ENCODE results near the gene CXorf58.
"Not testable (repeated sequence)": the region's sequence is repeated elsewhere in the genome, so short reads cannot be mapped to it uniquely, and the experiment has no call there.

CXorf58 gene

DNA sequence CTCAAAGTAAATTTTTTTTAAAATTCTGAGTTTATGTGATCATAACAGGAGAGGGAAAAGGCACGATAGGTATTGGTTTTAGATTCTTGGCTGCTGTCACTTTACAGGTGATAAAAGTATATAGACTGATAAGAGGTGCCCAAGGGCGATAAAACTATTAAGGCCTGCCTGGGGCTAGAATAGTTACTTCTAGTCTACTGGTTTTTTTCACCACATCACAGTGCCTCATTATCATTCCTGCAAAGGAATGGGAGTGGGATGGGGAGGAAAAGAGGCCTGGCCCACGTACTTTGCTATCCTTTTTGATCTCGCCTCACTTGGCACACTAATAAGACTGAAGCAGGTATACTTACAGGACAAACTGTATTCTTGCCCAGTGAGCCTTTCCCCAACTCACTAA lies 46.6 kb downstream of the CXorf58 start:
- no peak for ATAC-seq

DNA sequence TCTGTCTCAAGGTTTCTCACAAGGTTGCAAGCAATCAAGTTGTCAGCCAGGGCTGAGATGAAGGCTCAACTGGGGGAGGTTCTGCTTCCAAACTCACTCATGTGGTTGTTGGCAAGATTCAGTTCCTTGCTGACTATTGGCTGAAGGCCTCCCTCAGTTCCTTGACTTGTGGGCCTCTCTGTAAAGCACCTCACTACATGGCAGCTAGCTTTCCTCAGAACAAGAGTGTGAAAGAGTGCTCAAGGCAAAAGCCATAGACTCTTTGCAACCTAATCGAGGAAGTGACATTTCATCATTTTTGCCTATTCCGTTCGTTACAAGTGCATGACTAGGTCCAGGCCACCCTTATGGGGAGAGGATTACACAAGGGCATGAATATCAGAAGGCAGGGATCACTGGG lies 52.0 kb downstream of the CXorf58 start:
- no peak for ATAC-seq
- TF ChIP-seq SNAI2 (CRISPR knock-in tag; IDR thresholded peaks at IDR 0.05) (no peak), CSDC2 (CRISPR knock-in tag; IDR thresholded peaks at IDR 0.05) (no peak)
- TF ChIP-seq, protein P1, sequence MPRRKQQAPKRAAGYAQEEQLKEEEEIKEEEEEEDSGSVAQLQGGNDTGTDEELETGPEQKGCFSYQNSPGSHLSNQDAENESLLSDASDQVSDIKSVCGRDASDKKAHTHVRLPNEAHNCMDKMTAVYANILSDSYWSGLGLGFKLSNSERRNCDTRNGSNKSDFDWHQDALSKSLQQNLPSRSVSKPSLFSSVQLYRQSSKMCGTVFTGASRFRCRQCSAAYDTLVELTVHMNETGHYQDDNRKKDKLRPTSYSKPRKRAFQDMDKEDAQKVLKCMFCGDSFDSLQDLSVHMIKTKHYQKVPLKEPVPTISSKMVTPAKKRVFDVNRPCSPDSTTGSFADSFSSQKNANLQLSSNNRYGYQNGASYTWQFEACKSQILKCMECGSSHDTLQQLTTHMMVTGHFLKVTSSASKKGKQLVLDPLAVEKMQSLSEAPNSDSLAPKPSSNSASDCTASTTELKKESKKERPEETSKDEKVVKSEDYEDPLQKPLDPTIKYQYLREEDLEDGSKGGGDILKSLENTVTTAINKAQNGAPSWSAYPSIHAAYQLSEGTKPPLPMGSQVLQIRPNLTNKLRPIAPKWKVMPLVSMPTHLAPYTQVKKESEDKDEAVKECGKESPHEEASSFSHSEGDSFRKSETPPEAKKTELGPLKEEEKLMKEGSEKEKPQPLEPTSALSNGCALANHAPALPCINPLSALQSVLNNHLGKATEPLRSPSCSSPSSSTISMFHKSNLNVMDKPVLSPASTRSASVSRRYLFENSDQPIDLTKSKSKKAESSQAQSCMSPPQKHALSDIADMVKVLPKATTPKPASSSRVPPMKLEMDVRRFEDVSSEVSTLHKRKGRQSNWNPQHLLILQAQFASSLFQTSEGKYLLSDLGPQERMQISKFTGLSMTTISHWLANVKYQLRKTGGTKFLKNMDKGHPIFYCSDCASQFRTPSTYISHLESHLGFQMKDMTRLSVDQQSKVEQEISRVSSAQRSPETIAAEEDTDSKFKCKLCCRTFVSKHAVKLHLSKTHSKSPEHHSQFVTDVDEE (CRISPR knock-in tag; IDR thresholded peaks at IDR 0.05): no peak

More for the DNA sequence above, 46.6 kb downstream of the CXorf58 start:
- no peak for TF ChIP-seq RARB (CRISPR knock-in tag; IDR thresholded peaks at IDR 0.05)
- no peak for TF ChIP-seq CREB5 (CRISPR knock-in tag; IDR thresholded peaks at IDR 0.05; ENCODE audit: low read depth)
- no peak for TF ChIP-seq POU6F1 (CRISPR knock-in tag; IDR thresholded peaks at IDR 0.05; ENCODE audit: borderline replicate concordance, low read depth)
- TF ChIP-seq PPARA (CRISPR knock-in tag; IDR thresholded peaks at IDR 0.05; ENCODE audit: borderline replicate concordance): no peak
- no peak for TF ChIP-seq TCF4 (CRISPR knock-in tag; IDR thresholded peaks at IDR 0.05; ENCODE audit: borderline replicate concordance)
- no peak for TF ChIP-seq ISL1 (CRISPR knock-in tag; IDR thresholded peaks at IDR 0.05)
- no peak for TF ChIP-seq ZFP3 (CRISPR knock-in tag; IDR thresholded peaks at IDR 0.05)
- TF ChIP-seq TOX (CRISPR knock-in tag; IDR thresholded peaks at IDR 0.05; ENCODE audit: borderline replicate concordance): no peak
- TF ChIP-seq GLIS3 (CRISPR knock-in tag; IDR thresholded peaks at IDR 0.05): no peak
- TF ChIP-seq, protein P1 (CRISPR knock-in tag; IDR thresholded peaks at IDR 0.05): no peak
- TF ChIP-seq PATZ1 (CRISPR knock-in tag; IDR thresholded peaks at IDR 0.05; ENCODE audit: borderline replicate concordance): no peak
- no peak for TF ChIP-seq ZC3H10 (CRISPR knock-in tag; IDR thresholded peaks at IDR 0.05)
- no peak for TF ChIP-seq ZFP30 (CRISPR knock-in tag; IDR thresholded peaks at IDR 0.05)

- TF ChIP-seq TCF4 (CRISPR knock-in tag; IDR thresholded peaks at IDR 0.05; ENCODE audit: borderline replicate concordance) (no peak), ZNF70 (CRISPR knock-in tag; IDR thresholded peaks at IDR 0.05) (no peak), BACH2 (CRISPR knock-in tag; IDR thresholded peaks at IDR 0.05; ENCODE audit: borderline replicate concordance) (no peak), ZC3H10 (CRISPR knock-in tag; IDR thresholded peaks at IDR 0.05) (no peak), ZFP3 (CRISPR knock-in tag; IDR thresholded peaks at IDR 0.05) (no peak), ARNTL (CRISPR knock-in tag; IDR thresholded peaks at IDR 0.05; ENCODE audit: borderline replicate concordance, low read depth) (no peak), ISL1 (CRISPR knock-in tag; IDR thresholded peaks at IDR 0.05) (no peak), PPARA (CRISPR knock-in tag; IDR thresholded peaks at IDR 0.05; ENCODE audit: borderline replicate concordance) (no peak), OSR1 (CRISPR knock-in tag; IDR thresholded peaks at IDR 0.05) (no peak), TOX (CRISPR knock-in tag; IDR thresholded peaks at IDR 0.05; ENCODE audit: borderline replicate concordance) (no peak), GLIS3 (CRISPR knock-in tag; IDR thresholded peaks at IDR 0.05) (no peak), CREB5 (CRISPR knock-in tag; IDR thresholded peaks at IDR 0.05; ENCODE audit: low read depth) (no peak), CSDC2 (CRISPR knock-in tag; IDR thresholded peaks at IDR 0.05) (no peak)
- no peak for ATAC-seq
These were observed 56.4 kb downstream of the CXorf58 start for GRCh38 chrX:23964191-23964590.

GRCh38 chrX:23965630-23966029 lies 57.8 kb downstream of the CXorf58 start:
- ATAC-seq: not testable (repeated sequence)
